ENCODE measurements around the gene SPR. TPM values are rescaled to one million over a fixed set of nuclear protein-coding genes. Genes with fewer than 3 reads are reported as not detected.

The SPR gene
- total and polyA plus RNA-seq, 2 experiments from 2014 or later = 13.2 to 21.7 TPM

- DNase-seq (ENCODE audit: low read depth in 1 of 2, low spot score in 1 of 2) = peak in 1 of 2 donors; percentile 73
- Histone ChIP-seq H3K9me3 (ENCODE audit: low read depth) (no peaks in the 10 kb centered on the region), H3K27me3 (peaks cover 95% of the 10 kb centered on the region), H3K27ac (no peak overlapping the region), H3K4me3 (no peak overlapping the region), H3K4me1 (ENCODE audit: low read depth) (no peaks in the 10 kb centered on the region), H3K36me3 (no peaks in the 10 kb centered on the region)
- TF ChIP-seq, protein P1, sequence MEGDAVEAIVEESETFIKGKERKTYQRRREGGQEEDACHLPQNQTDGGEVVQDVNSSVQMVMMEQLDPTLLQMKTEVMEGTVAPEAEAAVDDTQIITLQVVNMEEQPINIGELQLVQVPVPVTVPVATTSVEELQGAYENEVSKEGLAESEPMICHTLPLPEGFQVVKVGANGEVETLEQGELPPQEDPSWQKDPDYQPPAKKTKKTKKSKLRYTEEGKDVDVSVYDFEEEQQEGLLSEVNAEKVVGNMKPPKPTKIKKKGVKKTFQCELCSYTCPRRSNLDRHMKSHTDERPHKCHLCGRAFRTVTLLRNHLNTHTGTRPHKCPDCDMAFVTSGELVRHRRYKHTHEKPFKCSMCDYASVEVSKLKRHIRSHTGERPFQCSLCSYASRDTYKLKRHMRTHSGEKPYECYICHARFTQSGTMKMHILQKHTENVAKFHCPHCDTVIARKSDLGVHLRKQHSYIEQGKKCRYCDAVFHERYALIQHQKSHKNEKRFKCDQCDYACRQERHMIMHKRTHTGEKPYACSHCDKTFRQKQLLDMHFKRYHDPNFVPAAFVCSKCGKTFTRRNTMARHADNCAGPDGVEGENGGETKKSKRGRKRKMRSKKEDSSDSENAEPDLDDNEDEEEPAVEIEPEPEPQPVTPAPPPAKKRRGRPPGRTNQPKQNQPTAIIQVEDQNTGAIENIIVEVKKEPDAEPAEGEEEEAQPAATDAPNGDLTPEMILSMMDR (IDR thresholded peaks at IDR 0.05; ENCODE audit: low read depth, low read length) = no peak
Measured at GRCh38 chr2:72895759-72896281, 8.6 kb downstream of the SPR start.

DNA sequence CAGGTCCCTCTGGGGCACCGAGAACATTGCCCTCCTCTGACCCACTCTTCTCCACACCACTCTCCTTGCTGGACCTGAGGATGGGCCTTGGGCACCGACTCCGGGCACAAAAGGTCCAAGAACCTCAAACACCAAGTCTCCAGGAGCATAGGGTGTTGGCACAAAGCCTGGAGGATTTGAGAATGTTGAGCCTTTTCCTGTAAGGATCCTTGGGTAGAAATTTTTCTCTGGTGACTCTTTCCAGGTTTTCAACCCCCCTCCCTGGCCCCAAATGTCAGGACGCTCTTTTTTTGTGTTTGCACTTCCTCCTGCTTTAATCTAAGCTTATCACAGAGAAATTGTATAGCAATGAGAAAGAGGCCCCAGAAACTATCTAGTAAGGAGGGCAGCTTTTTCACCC, 9.2 kb downstream of the SPR start:
- H3K27me3 ChIP-seq = peaks cover 89% of the 10 kb centered on the region
- TF ChIP-seq, protein P1 (IDR thresholded peaks at IDR 0.05; ENCODE audit: low read depth, low read length) = no peak
- H3K36me3 ChIP-seq = no peaks in the 10 kb centered on the region

DNA sequence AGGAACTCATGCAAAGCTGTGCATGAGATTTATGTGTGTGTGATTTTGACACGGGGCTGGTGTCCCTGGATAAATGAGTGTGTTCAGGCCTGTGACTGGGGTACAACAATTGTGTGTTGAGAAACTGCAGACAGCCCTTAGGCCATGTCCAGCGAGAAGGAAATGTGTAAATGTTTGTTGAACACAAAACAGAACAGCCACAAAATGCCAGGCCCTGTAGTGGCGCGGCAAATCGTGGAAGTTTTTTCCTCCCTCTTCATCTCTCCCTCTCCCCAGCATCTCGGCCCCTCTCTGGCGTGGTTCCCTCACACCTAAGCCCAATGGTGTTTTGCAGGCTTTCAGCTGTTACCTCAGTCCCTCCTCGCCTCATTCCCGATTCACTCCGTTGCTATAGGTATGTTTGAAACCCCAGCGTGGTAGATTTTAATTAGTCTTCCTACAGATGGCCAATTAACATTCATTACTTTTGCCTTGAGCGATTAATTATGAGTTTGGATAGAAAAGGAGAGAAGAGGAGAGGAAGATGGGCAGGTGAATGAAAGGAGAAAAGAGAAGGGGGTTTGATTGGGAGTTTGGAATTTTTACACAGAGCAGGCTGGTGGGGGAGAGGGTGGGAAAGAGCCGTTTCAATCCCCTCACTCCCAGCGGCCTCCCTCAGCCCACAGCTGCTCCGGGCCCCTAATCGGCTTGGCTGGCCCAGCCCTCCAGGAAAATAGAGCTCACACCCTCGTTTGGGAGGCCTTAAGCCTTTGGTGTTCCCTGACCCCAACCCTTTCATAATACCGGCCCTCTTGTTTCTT, 10.8 kb downstream of the SPR start:
- Histone ChIP-seq H3K36me3 (no peaks in the 10 kb centered on the region), H3K9me3 (ENCODE audit: low read depth) (no peaks in the 10 kb centered on the region), H3K27me3 (peaks cover 92% of the 10 kb centered on the region), H3K27ac (no peak overlapping the region), H3K4me1 (ENCODE audit: low read depth) (peaks cover 7% of the 10 kb centered on the region), H3K4me3 (no peak overlapping the region)
- TF ChIP-seq, protein P1 (IDR thresholded peaks at IDR 0.05; ENCODE audit: low read depth, low read length) = no peak
- no peak for DNase-seq (ENCODE audit: low read depth in 1 of 2, low spot score in 1 of 2)

More for the DNA sequence above, 9.2 kb downstream of the SPR start:
- DNase-seq (ENCODE audit: low read depth in 1 of 2, low spot score in 1 of 2) = peak in 1 of 2 donors; percentile 44
- H3K27ac ChIP-seq = no peak overlapping the region
- H3K4me3 ChIP-seq = no peak overlapping the region
- H3K9me3 ChIP-seq (ENCODE audit: low read depth) = no peaks in the 10 kb centered on the region
- peaks cover 3% of the 10 kb centered on the region for H3K4me1 ChIP-seq (ENCODE audit: low read depth)

DNA sequence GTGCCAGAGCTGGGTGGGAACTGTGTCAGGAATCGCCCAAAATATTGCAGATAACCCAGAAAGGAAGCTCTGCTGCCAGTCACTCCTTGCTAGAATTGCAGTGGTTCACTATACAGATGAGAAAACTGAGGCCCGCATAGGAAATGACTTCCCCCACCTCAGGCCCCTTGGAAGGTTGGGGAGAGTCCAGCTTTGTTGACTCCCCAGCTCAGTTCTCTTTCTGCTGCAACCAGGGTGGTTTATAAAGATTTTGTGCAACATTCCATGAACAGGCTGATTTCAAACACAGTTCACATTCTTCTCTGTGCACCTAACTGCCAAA, 11.3 kb downstream of the SPR start:
- TF ChIP-seq, protein P1 (IDR thresholded peaks at IDR 0.05; ENCODE audit: low read depth, low read length) = no peak
- no peak for DNase-seq (ENCODE audit: low read depth in 1 of 2, low spot score in 1 of 2)
- Histone ChIP-seq H3K27me3 (peaks cover 93% of the 10 kb centered on the region), H3K4me1 (ENCODE audit: low read depth) (peaks cover 7% of the 10 kb centered on the region), H3K4me3 (no peak overlapping the region), H3K27ac (no peak overlapping the region), H3K36me3 (no peaks in the 10 kb centered on the region), H3K9me3 (ENCODE audit: low read depth) (no peaks in the 10 kb centered on the region)

DNA sequence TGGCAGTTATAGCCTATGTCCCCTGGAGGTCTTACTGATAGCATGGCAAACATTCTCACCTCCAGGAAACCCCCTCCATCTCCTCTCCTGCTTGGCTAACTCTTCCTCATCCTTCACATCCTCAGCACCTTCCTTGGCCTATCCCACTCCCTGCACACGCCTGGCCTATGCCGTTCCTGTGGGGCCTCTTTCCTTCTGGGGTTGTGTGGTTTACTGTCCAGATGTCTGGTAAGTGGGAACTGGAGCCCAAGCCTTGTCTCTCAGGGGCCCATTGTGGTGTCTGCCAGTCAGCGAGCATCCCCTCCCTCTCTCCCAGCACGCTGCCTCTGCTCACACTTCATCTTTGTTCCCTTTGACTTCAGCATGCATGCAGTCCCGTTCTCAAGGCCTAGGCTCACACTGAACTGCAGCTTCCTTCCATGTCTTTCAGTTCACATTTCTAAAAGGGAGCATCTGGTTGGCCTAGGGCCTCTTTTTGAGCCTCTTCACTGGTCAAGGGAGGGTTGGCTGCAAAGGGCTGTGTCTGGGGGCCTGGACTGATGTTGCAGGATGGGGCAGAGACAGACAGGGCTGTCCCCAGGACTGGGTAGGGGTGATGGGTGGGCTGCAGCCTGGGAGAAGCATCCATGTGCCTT, 13.1 kb downstream of the SPR start:
- H3K9me3 ChIP-seq (ENCODE audit: low read depth) = no peaks in the 10 kb centered on the region
- H3K4me1 ChIP-seq (ENCODE audit: low read depth) = peaks cover 7% of the 10 kb centered on the region
- no peak overlapping the region for H3K27ac ChIP-seq
- no peak overlapping the region for H3K4me3 ChIP-seq
- no peak for DNase-seq (ENCODE audit: low read depth in 1 of 2, low spot score in 1 of 2)
- H3K36me3 ChIP-seq = no peaks in the 10 kb centered on the region
- H3K27me3 ChIP-seq = peaks cover 94% of the 10 kb centered on the region
- TF ChIP-seq, protein P1 (IDR thresholded peaks at IDR 0.05; ENCODE audit: low read depth, low read length) = no peak

Measured in cardiac muscle cell (in vitro differentiated cells and primary cell).